HL-60 (cell line): ENCODE results near the gene SULT2A1.
"Not testable (repeated sequence)": the region's sequence is repeated elsewhere in the genome, so short reads cannot be mapped to it uniquely, and the experiment has no call there.

Experiments used
- DNase-seq, 2 experiments: peaks; one replicate each; pipeline ENCODE4 v3.0.0-alpha.2; 2010 to 2020; ENCODE audit warnings: low read depth in 1 of 2, low spot score in 1 of 2
- H3K27ac ChIP-seq: fragments of 250-450 bp; sonication (Bioruptor Pico); replicated peaks from 2 replicates; pipeline ENCODE4 v1.5.1; 2020; ENCODE audit warnings: mild to moderate bottlenecking, moderate library complexity
- H3K27me3 ChIP-seq: fragments of 250-450 bp; sonication (Bioruptor Pico); 2 replicates; pipeline ENCODE4 v1.5.1; 2021; ENCODE audit warnings: mild to moderate bottlenecking, moderate library complexity; ENCODE audit not compliant: insufficient read depth, poor library complexity, severe bottlenecking
- H3K4me3 ChIP-seq: replicated peaks from 2 replicates; pipeline ENCODE4 v1.5.1; 2011; ENCODE audit warnings: mild to moderate bottlenecking, control low read depth, low read length; ENCODE audit not compliant: insufficient read depth
- CTCF ChIP-seq: IDR thresholded peaks from one replicate; pipeline ENCODE4 v1.5.1; 2011; ENCODE audit warnings: low read length, control low read depth, inconsistent platforms; ENCODE audit not compliant: insufficient read depth
- GABPA ChIP-seq: IDR thresholded peaks from 2 replicates; pipeline ENCODE4 v1.6.1; 2012; ENCODE audit warnings: low read depth
- POLR2AphosphoS5 ChIP-seq: IDR thresholded peaks from 2 replicates; pipeline ENCODE4 v1.6.1; 2012; ENCODE audit warnings: low read depth
- REST ChIP-seq: IDR thresholded peaks from 2 replicates; pipeline ENCODE4 v1.6.1; 2012; ENCODE audit warnings: low read depth; ENCODE audit not compliant: insufficient replicate concordance
- SPI1 ChIP-seq: IDR thresholded peaks from 2 replicates; pipeline ENCODE4 v1.6.1; 2012; ENCODE audit warnings: low read depth, mild to moderate bottlenecking, borderline replicate concordance

SULT2A1 gene

GRCh38 chr19:47881757-47882156, 4.4 kb downstream of the SULT2A1 start:
- no peaks in the 10 kb centered on the region for H3K27me3 ChIP-seq
- H3K27ac ChIP-seq: no peak overlapping the region
- DNase-seq: no peak
- TF ChIP-seq REST (no peak), SPI1 (no peak), POLR2AphosphoS5 (no peak), GABPA (no peak), CTCF (no peak)
- H3K4me3 ChIP-seq: no peak overlapping the region

GRCh38 chr19:47879385-47879784, 6.7 kb downstream of the SULT2A1 start:
- H3K27me3 ChIP-seq, H3K27ac ChIP-seq, DNase-seq, H3K4me3 ChIP-seq: not testable (repeated sequence)

- Histone ChIP-seq H3K27me3 (no peaks in the 10 kb centered on the region), H3K4me3 (no peak overlapping the region), H3K27ac (no peak overlapping the region)
- TF ChIP-seq GABPA (no peak), CTCF (no peak), POLR2AphosphoS5 (no peak), SPI1 (no peak), REST (no peak)
- no peak for DNase-seq
Measured at GRCh38 chr19:47878906-47879305, 7.2 kb downstream of the SULT2A1 start.

- no peak overlapping the region for H3K4me3 ChIP-seq
- no peaks in the 10 kb centered on the region for H3K27me3 ChIP-seq
- no peak for TF ChIP-seq REST
- TF ChIP-seq GABPA: no peak
- TF ChIP-seq POLR2AphosphoS5: no peak
- TF ChIP-seq CTCF: no peak
- TF ChIP-seq SPI1: no peak
- H3K27ac ChIP-seq: no peak overlapping the region
- DNase-seq: no peak
Measured at GRCh38 chr19:47865166-47865565, 20.9 kb downstream of the SULT2A1 start.
